ENCODE results near the gene MIOX.

DNA sequence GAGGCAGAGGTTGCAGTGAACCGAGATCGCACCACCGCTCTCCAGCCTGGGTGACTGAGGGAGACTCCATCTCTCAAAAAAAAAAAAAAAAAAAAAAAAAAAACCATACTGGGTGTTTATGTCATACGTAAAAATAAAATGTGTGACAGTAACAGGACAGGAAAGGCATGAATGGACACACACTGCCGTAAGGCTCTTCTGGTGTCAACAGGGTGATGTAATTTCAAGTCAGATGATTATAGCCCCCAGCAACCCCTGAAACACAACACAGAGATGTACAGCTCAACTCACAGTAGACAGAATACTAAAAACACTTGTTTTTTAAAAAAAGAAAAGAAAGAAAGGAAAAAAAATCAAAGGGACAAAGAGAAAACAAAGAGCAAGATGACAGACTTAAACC, 34.0 kb upstream of the MIOX start:
- TF ChIP-seq CTCF (IDR thresholded peaks at IDR 0.05) (no peak), ZFX (IDR thresholded peaks at IDR 0.05; ENCODE audit: borderline replicate concordance) (no peak)

Measured in 22Rv1 (cell line).